Measurements from ENCODE around the gene SLC38A10.

Gene SLC38A10

GRCh38 chr17:81329927-81330883 lies 35.1 kb upstream of the SLC38A10 start:
- Histone ChIP-seq H3K36me3 (ENCODE audit: control insufficient read depth, insufficient read depth, low read length) (no peaks in the 10 kb centered on the region), H3K9ac (ENCODE audit: low read depth, low read length) (no peak overlapping the region), H3K9me3 (ENCODE audit: control insufficient read depth, insufficient read depth, low read length) (no peaks in the 10 kb centered on the region), H3K4me1 (ENCODE audit: control insufficient read depth, insufficient read depth, low read length) (peaks cover 28% of the 10 kb centered on the region), H3K27me3 (ENCODE audit: control insufficient read depth, insufficient read depth, low read length) (no peaks in the 10 kb centered on the region), H3K27ac (ENCODE audit: low read depth, low read length) (peak overlapping the region; percentile 61), H3K4me3 (ENCODE audit: low read depth, low read length) (no peak overlapping the region)

- peaks cover 28% of the 10 kb centered on the region for H3K4me1 ChIP-seq (ENCODE audit: control insufficient read depth, insufficient read depth, low read length)
- no peaks in the 10 kb centered on the region for H3K36me3 ChIP-seq (ENCODE audit: control insufficient read depth, insufficient read depth, low read length)
- H3K9ac ChIP-seq (ENCODE audit: low read depth, low read length), result no peak overlapping the region
- H3K9me3 ChIP-seq (ENCODE audit: control insufficient read depth, insufficient read depth, low read length), result no peaks in the 10 kb centered on the region
- H3K27ac ChIP-seq (ENCODE audit: low read depth, low read length), result peak overlapping the region; percentile 73
- no peak overlapping the region for H3K4me3 ChIP-seq (ENCODE audit: low read depth, low read length)
- H3K27me3 ChIP-seq (ENCODE audit: control insufficient read depth, insufficient read depth, low read length), result no peaks in the 10 kb centered on the region
These were observed 34.1 kb upstream of the SLC38A10 start for GRCh38 chr17:81328978-81329926.

- Histone ChIP-seq H3K4me3 (ENCODE audit: low read depth, low read length) (no peak overlapping the region), H3K27ac (ENCODE audit: low read depth, low read length) (no peak overlapping the region), H3K4me1 (ENCODE audit: control insufficient read depth, insufficient read depth, low read length) (peaks cover 28% of the 10 kb centered on the region), H3K9me3 (ENCODE audit: control insufficient read depth, insufficient read depth, low read length) (no peaks in the 10 kb centered on the region), H3K36me3 (ENCODE audit: control insufficient read depth, insufficient read depth, low read length) (no peaks in the 10 kb centered on the region), H3K27me3 (ENCODE audit: control insufficient read depth, insufficient read depth, low read length) (no peaks in the 10 kb centered on the region), H3K9ac (ENCODE audit: low read depth, low read length) (no peak overlapping the region)
These were observed 33.4 kb upstream of the SLC38A10 start for GRCh38 chr17:81328489-81328888.

- H3K9ac ChIP-seq (ENCODE audit: low read depth, low read length), result no peak overlapping the region
- H3K9me3 ChIP-seq (ENCODE audit: control insufficient read depth, insufficient read depth, low read length), result no peaks in the 10 kb centered on the region
- H3K27me3 ChIP-seq (ENCODE audit: control insufficient read depth, insufficient read depth, low read length), result no peaks in the 10 kb centered on the region
- H3K27ac ChIP-seq (ENCODE audit: low read depth, low read length), result no peak overlapping the region
- H3K4me1 ChIP-seq (ENCODE audit: control insufficient read depth, insufficient read depth, low read length), result peaks cover 21% of the 10 kb centered on the region
- H3K4me3 ChIP-seq (ENCODE audit: low read depth, low read length), result no peak overlapping the region
- H3K36me3 ChIP-seq (ENCODE audit: control insufficient read depth, insufficient read depth, low read length), result no peaks in the 10 kb centered on the region
These were observed 30.7 kb upstream of the SLC38A10 start for GRCh38 chr17:81325714-81326358.

- H3K27ac ChIP-seq (ENCODE audit: low read depth, low read length), result no peak overlapping the region
- no peak overlapping the region for H3K4me3 ChIP-seq (ENCODE audit: low read depth, low read length)
- no peaks in the 10 kb centered on the region for H3K9me3 ChIP-seq (ENCODE audit: control insufficient read depth, insufficient read depth, low read length)
- no peaks in the 10 kb centered on the region for H3K27me3 ChIP-seq (ENCODE audit: control insufficient read depth, insufficient read depth, low read length)
- no peak overlapping the region for H3K9ac ChIP-seq (ENCODE audit: low read depth, low read length)
- no peaks in the 10 kb centered on the region for H3K36me3 ChIP-seq (ENCODE audit: control insufficient read depth, insufficient read depth, low read length)
- H3K4me1 ChIP-seq (ENCODE audit: control insufficient read depth, insufficient read depth, low read length), result peaks cover 15% of the 10 kb centered on the region
These were observed 30.0 kb upstream of the SLC38A10 start for GRCh38 chr17:81324851-81325713.

GRCh38 chr17:81324177-81324850 lies 29.2 kb upstream of the SLC38A10 start:
- Histone ChIP-seq H3K9me3 (ENCODE audit: control insufficient read depth, insufficient read depth, low read length) (no peaks in the 10 kb centered on the region), H3K4me3 (ENCODE audit: low read depth, low read length) (no peak overlapping the region), H3K4me1 (ENCODE audit: control insufficient read depth, insufficient read depth, low read length) (peaks cover 7% of the 10 kb centered on the region), H3K36me3 (ENCODE audit: control insufficient read depth, insufficient read depth, low read length) (no peaks in the 10 kb centered on the region), H3K27ac (ENCODE audit: low read depth, low read length) (no peak overlapping the region), H3K27me3 (ENCODE audit: control insufficient read depth, insufficient read depth, low read length) (no peaks in the 10 kb centered on the region), H3K9ac (ENCODE audit: low read depth, low read length) (no peak overlapping the region)

GRCh38 chr17:81323411-81323868 lies 28.3 kb upstream of the SLC38A10 start:
- H3K4me3 ChIP-seq (ENCODE audit: low read depth, low read length), result no peak overlapping the region
- H3K27ac ChIP-seq (ENCODE audit: low read depth, low read length), result no peak overlapping the region
- H3K27me3 ChIP-seq (ENCODE audit: control insufficient read depth, insufficient read depth, low read length), result no peaks in the 10 kb centered on the region
- no peaks in the 10 kb centered on the region for H3K9me3 ChIP-seq (ENCODE audit: control insufficient read depth, insufficient read depth, low read length)
- no peak overlapping the region for H3K9ac ChIP-seq (ENCODE audit: low read depth, low read length)
- peaks cover under 1% of the 10 kb centered on the region for H3K4me1 ChIP-seq (ENCODE audit: control insufficient read depth, insufficient read depth, low read length)
- H3K36me3 ChIP-seq (ENCODE audit: control insufficient read depth, insufficient read depth, low read length), result no peaks in the 10 kb centered on the region

- H3K9ac ChIP-seq (ENCODE audit: low read depth, low read length), result no peak overlapping the region
- H3K9me3 ChIP-seq (ENCODE audit: control insufficient read depth, insufficient read depth, low read length), result no peaks in the 10 kb centered on the region
- no peaks in the 10 kb centered on the region for H3K36me3 ChIP-seq (ENCODE audit: control insufficient read depth, insufficient read depth, low read length)
- no peak overlapping the region for H3K4me3 ChIP-seq (ENCODE audit: low read depth, low read length)
- H3K4me1 ChIP-seq (ENCODE audit: control insufficient read depth, insufficient read depth, low read length), result peaks cover 5% of the 10 kb centered on the region
- H3K27me3 ChIP-seq (ENCODE audit: control insufficient read depth, insufficient read depth, low read length), result no peaks in the 10 kb centered on the region
- H3K27ac ChIP-seq (ENCODE audit: low read depth, low read length), result no peak overlapping the region
These were observed 27.9 kb upstream of the SLC38A10 start for GRCh38 chr17:81323083-81323369.

- Histone ChIP-seq H3K27ac (ENCODE audit: low read depth, low read length) (no peak overlapping the region), H3K27me3 (ENCODE audit: control insufficient read depth, insufficient read depth, low read length) (no peaks in the 10 kb centered on the region), H3K9me3 (ENCODE audit: control insufficient read depth, insufficient read depth, low read length) (no peaks in the 10 kb centered on the region), H3K36me3 (ENCODE audit: control insufficient read depth, insufficient read depth, low read length) (no peaks in the 10 kb centered on the region), H3K9ac (ENCODE audit: low read depth, low read length) (no peak overlapping the region), H3K4me3 (ENCODE audit: low read depth, low read length) (no peak overlapping the region), H3K4me1 (ENCODE audit: control insufficient read depth, insufficient read depth, low read length) (peaks cover 5% of the 10 kb centered on the region)
These were observed 27.4 kb upstream of the SLC38A10 start for GRCh38 chr17:81322271-81323082.

Data from HUES48 (cell line).